ENCODE results near the gene TP53BP2. TPM values are rescaled to one million over a fixed set of nuclear protein-coding genes. Genes with fewer than 3 reads are reported as not detected.
"Not testable (repeated sequence)": the region's sequence is repeated elsewhere in the genome, so short reads cannot be mapped to it uniquely, and the experiment has no call there.

TP53BP2 gene
- total RNA-seq, 1 donor from 2014 or later = 35.2 TPM

GRCh38 chr1:223833948-223834347 lies 11.8 kb downstream of the TP53BP2 start:
- intact Hi-C loops (cut with micrococcal nuclease) = loop anchor here (5.0 kb wide), 1 partner anchor 498 kb away; the partner anchor contains the start of gene NVL

GRCh38 chr1:223832637-223832943 lies 13.2 kb downstream of the TP53BP2 start:
- intact Hi-C loops (cut with micrococcal nuclease) = loop anchor here (1.0 to 5.0 kb wide), 2 partner anchors 12 to 500 kb away; partner anchors contain the start of gene NVL

GRCh38 chr1:223831755-223832636 lies 13.8 kb downstream of the TP53BP2 start:
- intact Hi-C loops (cut with micrococcal nuclease) = loop anchor here (1.0 to 5.0 kb wide), 2 partner anchors 12 to 500 kb away; partner anchors contain the start of gene NVL

GRCh38 chr1:223829678-223830077 lies 16.1 kb downstream of the TP53BP2 start:
- intact Hi-C loops (cut with micrococcal nuclease) = loop anchor here (5.0 kb wide), 2 partner anchors 503 to 1948 kb away; partner anchors contain the start of genes NVL and SRP9

- intact Hi-C loops (cut with micrococcal nuclease) = loop anchor here (5.0 kb wide), 1 partner anchor 1949 kb away; the partner anchor contains the start of gene SRP9
These were observed 17.4 kb downstream of the TP53BP2 start for GRCh38 chr1:223828162-223828848.

- intact Hi-C loops (cut with micrococcal nuclease) = loop anchor here (5.0 kb wide), 1 partner anchor 1950 kb away; the partner anchor contains the start of gene SRP9
These were observed 18.5 kb downstream of the TP53BP2 start for GRCh38 chr1:223827193-223827663.

- intact Hi-C loops (cut with micrococcal nuclease) = loop anchor here (5.0 kb wide), 1 partner anchor 1951 kb away; the partner anchor contains the start of gene SRP9
These were observed 19.7 kb downstream of the TP53BP2 start for GRCh38 chr1:223825767-223826748.

GRCh38 chr1:223824712-223825111 lies 21.0 kb downstream of the TP53BP2 start:
- intact Hi-C loops (cut with micrococcal nuclease) = loop anchor here (5.0 kb wide), 1 partner anchor 1953 kb away; the partner anchor contains the start of gene SRP9

GRCh38 chr1:223824287-223824686 lies 21.5 kb downstream of the TP53BP2 start:
- intact Hi-C loops (cut with micrococcal nuclease) = no loop called here

- intact Hi-C loops (cut with micrococcal nuclease) = no loop called here
These were observed 24.8 kb downstream of the TP53BP2 start for GRCh38 chr1:223820971-223821370.

GRCh38 chr1:223820515-223820858 lies 25.3 kb downstream of the TP53BP2 start:
- intact Hi-C loops (cut with micrococcal nuclease) = no loop called here

- intact Hi-C loops (cut with micrococcal nuclease) = no loop called here
These were observed 25.8 kb downstream of the TP53BP2 start for GRCh38 chr1:223819730-223820514.

GRCh38 chr1:223817265-223817664 lies 28.5 kb downstream of the TP53BP2 start:
- intact Hi-C loops (cut with micrococcal nuclease) = not testable (repeated sequence)

- intact Hi-C loops (cut with micrococcal nuclease) = no loop called here
These were observed 29.9 kb downstream of the TP53BP2 start for GRCh38 chr1:223815865-223816264.

- intact Hi-C loops (cut with micrococcal nuclease) = no loop called here
These were observed 30.5 kb downstream of the TP53BP2 start for GRCh38 chr1:223815020-223815853.

GRCh38 chr1:223813645-223814044 lies 32.1 kb downstream of the TP53BP2 start:
- intact Hi-C loops (cut with micrococcal nuclease) = loop anchor here (5.0 kb wide), 1 partner anchor 179 kb away; no protein-coding TSS in a partner anchor

- intact Hi-C loops (cut with micrococcal nuclease) = loop anchor here (1.0 to 5.0 kb wide), 7 partner anchors 35 to 522 kb away; no protein-coding TSS in a partner anchor
These were observed 34.1 kb downstream of the TP53BP2 start for GRCh38 chr1:223811634-223812101.

- intact Hi-C loops (cut with micrococcal nuclease) = loop anchor here (2.0 to 5.0 kb wide), 2 partner anchors 98 to 182 kb away; no protein-coding TSS in a partner anchor
These were observed 35.2 kb downstream of the TP53BP2 start for GRCh38 chr1:223810586-223810985.
